GM06990 (cell line): ENCODE measurements around the gene TUBB2B.
"Not testable (repeated sequence)": the region's sequence is repeated elsewhere in the genome, so short reads cannot be mapped to it uniquely, and the experiment has no call there.

Experiments used
- DNase-seq: peaks from one replicate; pipeline ENCODE4 v3.0.0-alpha.2; 2011; ENCODE audit not compliant: insufficient read length; ENCODE audit errors: extremely low read depth
- H3K27me3 ChIP-seq: replicated peaks from 2 replicates; pipeline ENCODE4 v1.6.0; 2011; ENCODE audit warnings: low read length; ENCODE audit not compliant: control insufficient read depth, insufficient read depth
- H3K36me3 ChIP-seq: 2 replicates; pipeline ENCODE4 v1.5.1; 2011; ENCODE audit warnings: low read length; ENCODE audit not compliant: control insufficient read depth, insufficient read depth
- H3K4me3 ChIP-seq: replicated peaks from 2 replicates; pipeline ENCODE4 v1.5.1; 2011; ENCODE audit warnings: low read depth, mild to moderate bottlenecking, control low read depth, low read length
- TF ChIP-seq, protein P1 (sequence below): IDR thresholded peaks from 2 replicates; pipeline ENCODE4 v1.5.1; 2011; ENCODE audit warnings: low read length, control low read depth, mild to moderate bottlenecking, inconsistent platforms; ENCODE audit not compliant: insufficient read depth, poor library complexity, severe bottlenecking

TUBB2B gene

DNA sequence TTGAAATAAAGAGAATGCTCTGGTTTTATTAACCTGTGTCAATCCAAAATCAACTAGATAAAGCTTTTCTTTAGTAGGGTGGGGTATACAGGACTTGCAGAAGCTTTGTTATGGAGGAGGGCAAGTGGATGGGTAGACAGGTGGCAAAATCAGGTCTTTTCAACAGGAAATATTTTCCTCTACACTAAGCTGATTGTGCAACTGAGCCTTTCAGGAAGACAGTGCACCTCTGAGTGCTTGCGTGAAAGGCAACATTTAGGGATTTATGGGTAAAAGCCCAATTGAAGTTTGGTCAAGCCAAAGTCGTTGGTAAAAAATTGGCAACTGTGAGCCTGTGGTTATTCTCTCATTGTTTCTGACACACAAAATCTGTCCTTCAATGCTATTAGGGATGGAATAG, 46.3 kb downstream of the TUBB2B start:
- TF ChIP-seq, protein P1, sequence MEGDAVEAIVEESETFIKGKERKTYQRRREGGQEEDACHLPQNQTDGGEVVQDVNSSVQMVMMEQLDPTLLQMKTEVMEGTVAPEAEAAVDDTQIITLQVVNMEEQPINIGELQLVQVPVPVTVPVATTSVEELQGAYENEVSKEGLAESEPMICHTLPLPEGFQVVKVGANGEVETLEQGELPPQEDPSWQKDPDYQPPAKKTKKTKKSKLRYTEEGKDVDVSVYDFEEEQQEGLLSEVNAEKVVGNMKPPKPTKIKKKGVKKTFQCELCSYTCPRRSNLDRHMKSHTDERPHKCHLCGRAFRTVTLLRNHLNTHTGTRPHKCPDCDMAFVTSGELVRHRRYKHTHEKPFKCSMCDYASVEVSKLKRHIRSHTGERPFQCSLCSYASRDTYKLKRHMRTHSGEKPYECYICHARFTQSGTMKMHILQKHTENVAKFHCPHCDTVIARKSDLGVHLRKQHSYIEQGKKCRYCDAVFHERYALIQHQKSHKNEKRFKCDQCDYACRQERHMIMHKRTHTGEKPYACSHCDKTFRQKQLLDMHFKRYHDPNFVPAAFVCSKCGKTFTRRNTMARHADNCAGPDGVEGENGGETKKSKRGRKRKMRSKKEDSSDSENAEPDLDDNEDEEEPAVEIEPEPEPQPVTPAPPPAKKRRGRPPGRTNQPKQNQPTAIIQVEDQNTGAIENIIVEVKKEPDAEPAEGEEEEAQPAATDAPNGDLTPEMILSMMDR: no peak
- DNase-seq: no peak
- Histone ChIP-seq H3K36me3 (no peaks in the 10 kb centered on the region), H3K4me3 (no peak overlapping the region), H3K27me3 (no peaks in the 10 kb centered on the region)

DNA sequence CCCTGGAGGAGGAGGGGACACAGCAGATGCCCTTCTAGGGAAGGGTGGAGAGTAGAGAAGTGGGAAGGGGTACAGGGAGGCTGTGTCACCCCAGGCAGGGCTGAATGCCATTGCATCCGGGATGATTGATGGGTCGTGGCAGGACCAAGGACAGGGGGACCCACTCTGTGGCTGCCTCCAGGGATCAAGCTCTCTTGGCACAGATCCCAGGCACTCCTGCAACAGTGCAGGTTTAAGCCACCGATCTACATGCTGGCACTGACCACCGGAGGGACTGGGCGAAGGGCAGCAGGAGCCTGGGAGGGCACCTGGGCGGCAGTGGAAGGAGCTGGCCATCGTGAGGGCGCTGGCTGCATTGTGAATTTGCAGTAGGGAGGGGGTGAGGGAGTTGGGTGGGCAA, 47.5 kb downstream of the TUBB2B start:
- H3K27me3 ChIP-seq, H3K4me3 ChIP-seq, H3K36me3 ChIP-seq, DNase-seq: not testable (repeated sequence)

DNA sequence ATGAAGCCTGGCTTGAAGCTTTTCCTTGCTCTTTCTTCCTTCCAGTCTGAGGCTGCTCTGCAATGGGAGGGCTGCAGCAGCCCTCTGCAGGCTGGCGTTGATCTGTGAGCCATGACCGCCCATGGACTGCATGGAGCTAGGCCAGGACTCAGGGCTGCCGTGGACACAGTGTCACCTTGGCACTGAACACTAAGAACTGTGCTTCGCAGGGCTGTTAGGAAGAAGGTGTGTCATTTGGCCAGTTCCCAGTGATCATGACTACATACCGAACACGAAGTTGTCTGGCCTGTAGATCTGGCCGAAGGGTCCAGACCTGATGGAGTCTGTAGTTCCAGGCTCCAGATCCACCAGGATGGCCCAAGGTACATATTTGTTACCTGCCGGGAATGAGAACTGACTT, 48.8 kb downstream of the TUBB2B start:
- not testable (repeated sequence) for H3K4me3 ChIP-seq

DNA sequence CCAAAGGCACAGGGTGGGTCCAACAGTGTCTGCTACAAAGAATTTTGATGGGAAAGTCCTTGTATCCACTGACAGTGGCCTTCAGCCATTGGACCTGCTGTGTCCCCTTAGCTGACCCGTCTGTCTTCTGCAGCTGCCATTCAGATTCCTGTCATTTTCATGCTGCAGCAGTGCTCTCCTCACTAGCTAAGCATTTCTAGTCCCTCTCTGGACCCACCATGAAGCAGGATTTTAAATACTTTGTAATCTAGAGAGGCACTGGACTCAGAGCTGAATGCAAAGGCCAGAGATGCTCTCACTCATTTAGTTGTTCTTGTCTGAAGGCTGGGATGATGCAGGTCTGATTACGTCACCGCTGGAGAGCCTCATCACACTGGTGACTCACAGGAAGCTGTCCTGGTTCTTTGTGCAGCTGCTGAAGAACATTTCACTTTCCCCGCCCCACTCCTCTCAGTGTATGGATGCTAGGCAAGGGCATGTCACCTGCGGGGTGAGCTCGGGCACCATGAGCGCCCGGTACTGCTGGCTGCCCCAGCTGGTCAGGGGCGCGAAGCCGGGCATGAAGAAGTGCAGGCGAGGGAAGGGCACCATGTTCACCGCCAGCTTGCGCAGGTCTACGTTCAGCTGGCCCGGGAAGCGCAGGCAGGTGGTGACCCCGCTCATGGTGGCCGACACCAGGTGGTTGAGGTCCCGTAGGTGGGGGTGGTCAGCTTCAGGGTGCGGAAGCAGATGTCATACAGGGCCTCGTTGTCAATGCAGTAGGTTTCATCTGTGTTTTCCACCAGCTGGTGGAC, 50.7 kb downstream of the TUBB2B start:
- Histone ChIP-seq H3K27me3 (no peaks in the 10 kb centered on the region), H3K4me3 (no peak overlapping the region), H3K36me3 (no peaks in the 10 kb centered on the region)
- TF ChIP-seq, protein P1: no peak
- no peak for DNase-seq

More for the DNA sequence above, 48.8 kb downstream of the TUBB2B start:
- not testable (repeated sequence) for H3K36me3 ChIP-seq, H3K27me3 ChIP-seq, DNase-seq

DNA sequence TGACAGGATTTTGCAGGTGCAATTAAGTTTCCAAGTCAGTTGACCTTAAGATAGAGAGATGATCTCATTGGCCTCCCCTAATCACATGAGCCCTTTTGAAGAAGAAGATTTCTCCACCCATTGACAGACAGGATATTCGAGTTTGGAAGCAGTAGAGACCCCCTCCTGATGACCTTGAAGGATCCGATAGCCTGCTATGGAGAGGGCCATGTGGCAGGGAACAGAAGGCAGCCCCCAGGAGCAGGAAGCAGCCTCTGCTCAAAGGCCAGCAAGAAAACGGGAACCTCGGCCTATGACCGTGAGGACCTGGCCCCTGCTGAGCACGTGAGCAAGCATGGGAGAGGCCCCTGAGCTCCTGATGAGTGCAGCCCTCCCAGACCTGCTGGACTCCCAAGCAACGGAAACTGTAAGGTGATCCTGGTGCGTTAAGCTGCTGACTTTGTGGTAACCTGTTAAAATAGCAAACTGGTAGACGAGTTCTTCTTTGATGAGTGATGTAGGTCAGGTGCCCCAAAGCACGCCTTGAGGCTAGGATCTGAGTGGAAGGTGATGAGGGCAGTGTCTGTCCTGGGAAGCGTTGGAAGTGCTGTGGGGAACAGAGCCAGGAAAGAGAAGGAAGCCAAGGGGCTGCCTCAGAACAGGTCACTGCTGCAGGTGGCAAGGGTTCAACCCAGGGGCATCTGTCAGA, 51.6 kb downstream of the TUBB2B start:
- H3K27me3 ChIP-seq: no peaks in the 10 kb centered on the region
- H3K4me3 ChIP-seq: no peak overlapping the region
- H3K36me3 ChIP-seq: no peaks in the 10 kb centered on the region
- no peak for DNase-seq
- TF ChIP-seq, protein P1: no peak
